Measurements from ENCODE around the gene NHS.
A peak's percentile ranks its signal among the peaks of the same experiment; 100 is the strongest.
"Not testable (repeated sequence)": the region's sequence is repeated elsewhere in the genome, so short reads cannot be mapped to it uniquely, and the experiment has no call there.

Gene NHS

DNA sequence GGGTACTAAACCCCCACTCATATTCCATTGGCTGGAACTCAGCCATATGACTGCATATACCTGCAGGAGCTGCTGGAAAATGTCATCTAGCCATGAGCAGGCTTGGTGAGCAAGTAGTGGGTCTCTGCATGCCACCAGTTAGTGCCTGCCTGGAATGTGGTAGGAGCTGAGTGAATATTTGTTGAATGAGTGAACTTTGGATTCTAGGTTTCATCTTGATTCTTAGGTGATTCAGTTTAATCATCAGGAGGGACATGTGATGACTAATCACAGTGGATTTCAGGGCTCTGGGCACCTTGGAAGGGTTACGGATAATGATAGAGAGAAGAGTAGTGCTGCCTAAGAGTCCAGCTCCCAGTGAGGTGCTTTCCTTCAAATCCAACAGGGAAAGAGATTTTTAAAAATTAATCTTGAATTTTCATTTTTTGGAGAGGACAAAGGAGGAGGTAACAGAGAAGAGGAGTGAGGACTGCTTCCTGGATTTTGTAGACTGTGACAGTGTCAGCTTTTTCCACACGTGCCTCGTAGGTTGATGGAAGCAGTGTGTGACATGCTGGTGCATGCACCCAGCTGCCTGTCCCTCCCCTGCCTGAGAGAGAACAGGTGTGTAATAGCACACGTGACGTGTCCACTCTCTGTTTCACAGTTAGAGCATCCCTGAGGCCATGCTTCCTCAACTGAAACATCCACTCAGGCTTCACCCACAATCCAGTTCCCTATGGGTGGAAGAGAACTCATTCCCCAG lies 30.4 kb downstream of the NHS start:
- DNase-seq (ENCODE audit: low spot score) = no peak

DNA sequence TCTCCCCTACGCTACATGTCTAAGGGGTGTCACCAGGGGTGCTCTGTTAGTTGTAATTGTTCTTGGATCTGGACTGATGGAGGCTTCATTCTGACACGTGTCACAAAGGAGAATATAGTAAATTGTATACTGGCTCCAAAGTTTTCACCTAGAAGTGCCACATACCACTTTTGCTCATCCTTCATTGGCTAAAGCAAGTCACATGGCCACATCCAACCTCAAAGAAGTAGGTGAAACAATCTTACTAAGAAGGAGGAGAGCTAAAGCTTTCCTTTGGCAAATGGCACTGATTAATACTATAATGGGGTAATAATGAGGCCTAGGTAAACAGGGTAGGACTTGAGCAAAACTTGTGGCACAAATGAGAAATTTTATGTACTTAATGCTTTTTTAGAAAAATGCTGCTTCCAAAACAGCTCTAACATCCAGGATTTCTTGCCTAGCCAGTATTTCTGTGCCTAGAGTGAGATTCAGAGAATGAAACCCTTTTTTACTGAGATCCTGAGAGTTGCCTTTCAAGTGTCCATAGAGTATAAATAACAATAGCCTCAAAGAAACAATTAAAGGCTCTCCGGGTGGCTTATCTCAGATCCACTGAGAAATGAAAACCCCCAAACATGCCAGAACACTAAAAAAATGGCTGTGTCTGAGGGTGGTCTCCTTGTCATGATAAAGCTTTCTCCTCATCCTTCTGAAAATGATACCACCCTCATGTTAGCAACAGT lies 34.7 kb downstream of the NHS start:
- no peak for DNase-seq (ENCODE audit: low spot score)

DNA sequence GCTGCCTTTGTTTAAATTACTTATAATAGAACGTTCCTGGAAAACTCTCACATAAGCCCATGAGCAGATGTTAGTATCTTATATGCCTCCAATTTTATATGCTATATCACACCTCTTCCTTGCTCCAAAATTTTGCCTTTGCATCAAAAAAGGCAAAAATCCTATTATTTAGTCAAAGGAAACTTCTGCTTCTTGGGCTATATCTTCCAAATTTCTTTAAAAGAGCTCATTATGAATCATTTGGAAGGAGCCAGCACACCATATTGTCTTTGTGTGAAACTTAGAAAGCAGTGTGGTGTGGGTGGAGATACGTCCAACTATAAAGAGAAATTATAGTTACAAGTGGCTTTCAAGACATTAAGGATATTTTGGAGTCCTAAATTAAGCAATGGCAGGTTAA lies 35.7 kb downstream of the NHS start:
- no peak for DNase-seq (ENCODE audit: low spot score)

DNA sequence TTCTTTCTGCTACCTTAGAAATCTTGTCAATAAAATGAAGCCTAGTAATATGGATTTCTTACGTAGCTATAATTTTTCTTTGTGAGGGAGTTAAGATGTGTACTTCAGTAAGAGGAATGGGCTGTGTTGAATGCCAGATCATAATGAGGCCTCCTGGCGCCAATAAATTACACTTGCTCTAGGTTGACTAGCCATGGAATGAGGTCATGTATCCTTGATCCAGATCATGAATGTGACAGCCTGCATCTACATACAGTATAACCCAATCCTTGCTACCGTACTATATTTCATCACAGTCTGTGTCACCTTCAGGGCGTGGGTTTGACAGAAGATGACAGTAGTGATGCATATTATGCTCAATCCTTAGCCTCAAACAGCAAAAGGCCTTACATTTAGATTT lies 36.2 kb downstream of the NHS start:
- no peak for DNase-seq (ENCODE audit: low spot score)

DNA sequence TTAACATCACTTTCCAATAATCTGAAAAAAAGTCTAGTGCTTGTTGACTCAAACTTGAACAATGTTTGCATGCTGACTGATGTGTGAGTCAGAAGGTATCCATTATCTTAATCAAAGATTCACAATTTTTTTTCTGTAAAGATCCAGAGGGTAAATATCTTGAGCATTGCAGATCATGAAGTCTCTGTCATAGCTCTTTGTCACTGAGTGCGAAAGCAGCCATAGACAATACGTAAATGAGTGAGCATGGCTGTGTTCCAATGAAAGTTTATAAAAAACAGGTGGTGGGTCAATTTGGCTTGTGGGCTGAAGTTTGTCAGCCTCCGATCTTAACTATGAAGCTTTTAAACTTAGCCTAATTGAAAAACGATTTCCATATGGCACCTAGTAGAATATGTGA lies 37.7 kb downstream of the NHS start:
- DNase-seq (ENCODE audit: low spot score) = no peak

DNA sequence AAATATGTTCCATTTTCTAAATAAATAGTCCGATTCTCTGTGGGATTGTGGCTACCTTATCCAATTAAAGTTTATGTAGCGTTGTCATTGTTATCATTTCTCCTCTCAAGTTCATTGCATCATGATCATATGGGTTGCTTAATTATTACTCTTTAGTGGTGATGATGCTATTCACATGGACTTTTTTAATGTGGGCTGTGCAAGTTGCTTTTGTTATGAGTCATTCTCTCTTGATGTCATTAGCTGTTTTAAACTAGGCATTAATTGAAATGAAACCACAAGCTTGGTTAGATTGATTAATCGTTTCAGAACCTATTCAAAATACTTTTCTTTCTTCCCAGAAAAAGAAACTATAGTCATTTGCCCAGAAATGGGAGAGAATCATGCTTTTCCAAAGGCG lies 38.2 kb downstream of the NHS start:
- peak; percentile 1 for DNase-seq (ENCODE audit: low spot score)

DNA sequence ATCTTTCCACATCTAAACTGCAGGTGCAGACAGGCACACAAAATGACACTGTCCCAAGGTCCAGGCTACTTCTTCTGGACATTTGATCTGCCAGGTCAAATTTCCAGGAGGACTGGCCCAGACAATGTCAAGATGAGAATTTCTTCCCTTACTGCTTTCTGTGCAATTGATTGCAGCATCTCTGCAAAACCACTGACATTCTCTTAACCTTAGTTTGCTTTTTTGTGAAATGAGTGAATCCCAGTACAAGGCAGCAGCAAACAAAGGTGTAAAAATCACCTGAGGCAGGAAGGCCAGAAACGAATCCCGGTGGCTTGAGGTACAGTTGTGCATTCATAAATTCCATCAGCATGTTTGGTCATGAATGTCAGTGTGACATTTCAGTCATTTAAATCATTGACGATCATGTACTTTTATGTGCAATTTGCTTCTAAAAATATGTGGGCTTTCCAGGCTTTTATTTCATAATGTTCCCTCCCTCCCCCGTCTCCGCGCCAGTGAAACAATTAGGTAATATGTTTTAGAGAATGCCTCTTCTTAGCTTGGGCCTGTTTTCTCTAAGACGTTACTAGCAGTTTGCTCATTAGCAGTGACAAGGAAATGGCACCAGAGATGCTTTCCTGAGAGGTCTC lies 39.1 kb downstream of the NHS start:
- DNase-seq (ENCODE audit: low spot score) = peak; percentile 2

DNA sequence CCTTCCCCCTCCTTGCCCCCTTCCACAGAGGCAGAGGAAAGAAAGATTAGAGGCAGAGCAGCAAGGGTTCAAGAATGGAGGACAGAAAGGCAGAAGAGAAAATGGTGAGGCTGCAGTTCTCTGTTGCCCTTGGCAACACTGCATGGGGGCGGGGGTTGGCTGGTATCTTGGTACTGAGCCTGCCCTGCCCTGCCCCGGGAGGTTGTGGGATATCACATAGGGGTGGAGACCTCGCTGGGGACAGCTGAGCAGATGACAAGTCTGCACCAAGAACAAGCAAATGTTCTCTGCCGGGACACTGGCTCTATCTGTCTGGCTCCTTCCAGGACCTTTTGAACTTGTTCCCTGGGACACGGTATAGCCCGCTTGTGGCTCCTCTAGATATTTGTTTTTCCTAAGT lies 39.8 kb downstream of the NHS start:
- DNase-seq (ENCODE audit: low spot score) = peak; percentile 1

DNA sequence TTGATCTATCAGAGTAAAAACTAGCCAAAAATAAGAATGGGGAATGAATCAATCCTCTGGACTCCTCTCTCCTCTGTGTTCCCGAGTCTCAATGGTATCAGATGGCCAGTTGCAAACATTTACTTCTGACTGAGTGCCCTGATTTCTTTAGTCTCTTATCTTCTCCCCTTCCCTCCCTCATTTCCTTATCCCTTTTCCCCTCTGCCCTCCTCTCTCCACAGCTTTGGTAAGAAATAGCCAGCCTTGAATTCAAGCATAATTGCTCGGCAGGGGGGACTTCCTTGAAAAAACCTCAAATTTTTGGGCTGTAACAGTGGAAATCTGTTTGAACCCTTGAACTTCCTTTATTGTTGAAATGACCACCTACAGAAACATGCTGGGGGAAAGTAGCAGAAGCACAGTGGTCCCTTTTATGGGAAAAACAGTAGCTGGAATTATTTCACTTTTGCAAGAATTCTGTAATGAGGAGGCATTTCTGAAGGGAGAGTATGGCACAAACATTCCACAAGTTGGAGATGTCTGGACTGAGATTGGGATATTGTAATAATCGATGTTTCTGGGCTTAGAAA lies 40.3 kb downstream of the NHS start:
- DNase-seq (ENCODE audit: low spot score) = no peak

DNA sequence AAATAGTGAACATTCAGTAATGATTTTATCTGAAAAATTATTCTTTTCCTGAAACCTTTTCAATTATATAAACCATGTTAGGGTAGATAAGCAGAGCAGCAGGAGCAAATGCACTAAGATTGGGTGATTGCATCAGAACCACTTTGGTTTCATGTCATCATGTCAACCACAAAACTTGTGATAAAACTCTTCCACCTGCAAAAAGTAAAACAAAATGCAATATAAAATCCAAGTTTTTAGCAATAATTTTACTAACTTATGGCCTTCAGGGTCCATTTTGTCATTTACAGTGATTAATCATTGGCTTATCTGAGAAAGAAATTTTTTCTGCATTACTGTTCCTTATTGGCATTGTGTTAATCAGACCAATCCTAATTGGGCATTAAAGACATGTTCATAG lies 42.4 kb downstream of the NHS start:
- DNase-seq (ENCODE audit: low spot score) = no peak

DNA sequence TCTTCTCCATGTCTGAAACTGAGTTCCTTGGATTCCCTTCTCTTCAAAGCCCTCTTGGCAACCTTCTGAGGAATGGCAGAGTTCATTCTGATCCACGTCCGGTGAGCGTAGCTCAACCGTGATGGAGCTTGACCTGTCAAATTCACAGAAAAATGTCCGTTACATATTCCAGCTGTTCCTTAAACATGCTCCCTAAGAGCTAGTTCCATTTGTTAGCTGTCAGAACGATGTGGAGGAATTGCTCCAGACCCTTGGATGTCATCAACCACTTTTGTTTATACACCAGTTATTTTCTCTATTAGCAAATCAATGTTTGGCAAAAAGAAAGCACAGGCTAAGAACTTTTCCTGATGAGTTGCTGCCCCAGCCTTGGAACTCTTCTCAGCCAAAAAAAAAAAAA lies 50.1 kb downstream of the NHS start:
- no peak for DNase-seq (ENCODE audit: low spot score)

DNA sequence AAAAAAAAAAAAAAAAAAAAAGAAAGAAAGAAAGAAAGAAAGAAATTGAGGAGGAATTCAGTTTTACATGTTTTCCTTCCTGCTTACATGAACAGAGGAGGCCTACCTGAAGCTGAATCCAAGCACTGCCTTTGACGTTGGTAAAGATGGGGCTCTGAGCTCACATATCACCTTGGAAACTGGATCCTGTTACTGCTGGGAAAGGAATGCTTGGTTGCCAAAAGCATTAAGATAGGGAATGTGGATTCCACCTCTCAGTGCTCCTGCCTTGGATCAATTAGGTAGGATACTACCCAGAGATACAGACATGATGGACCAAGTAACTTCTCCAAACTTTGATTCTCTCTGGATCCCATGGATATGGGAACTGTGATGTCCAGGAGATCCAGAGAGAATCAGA lies 50.6 kb downstream of the NHS start:
- DNase-seq (ENCODE audit: low spot score) = no peak

DNA sequence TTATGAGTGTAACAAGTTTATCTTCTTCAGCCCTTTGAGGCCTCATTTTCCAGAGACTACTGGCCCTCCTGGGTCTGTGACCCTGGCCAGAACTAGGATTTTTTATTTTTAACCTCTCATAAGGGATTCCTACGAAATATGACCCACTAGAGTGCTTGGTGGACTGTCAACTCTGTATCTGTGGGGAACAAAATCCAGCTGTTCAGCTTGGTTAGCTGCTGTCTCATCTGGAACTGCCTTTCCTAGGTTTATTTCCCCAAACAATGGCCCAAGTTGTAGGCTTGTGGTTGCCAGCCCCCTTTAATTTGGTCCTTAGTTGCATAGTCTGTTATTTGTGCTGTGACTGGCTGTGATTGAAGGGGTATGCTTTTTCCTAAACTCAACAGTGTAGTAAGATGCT lies 56.2 kb downstream of the NHS start:
- DNase-seq (ENCODE audit: low spot score) = no peak

DNA sequence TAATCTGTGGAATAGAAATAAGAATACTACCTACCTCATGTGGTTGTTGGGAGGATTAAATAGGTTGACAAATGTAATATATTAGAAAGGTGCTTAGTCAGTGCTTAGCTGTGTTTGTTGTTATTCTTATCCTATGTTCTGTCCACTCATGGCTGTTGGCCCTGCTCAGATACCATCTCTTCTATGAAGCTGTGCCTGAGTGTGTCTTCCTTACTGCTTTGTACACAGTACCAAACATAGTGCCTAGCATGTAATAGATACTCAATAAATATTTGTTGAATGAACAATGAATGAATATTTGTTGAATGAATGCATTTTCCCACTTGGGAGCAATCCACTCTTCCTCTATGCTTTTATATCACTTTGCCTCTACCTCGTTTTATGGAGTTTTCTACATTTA lies 57.2 kb downstream of the NHS start:
- DNase-seq (ENCODE audit: low spot score) = no peak

DNA sequence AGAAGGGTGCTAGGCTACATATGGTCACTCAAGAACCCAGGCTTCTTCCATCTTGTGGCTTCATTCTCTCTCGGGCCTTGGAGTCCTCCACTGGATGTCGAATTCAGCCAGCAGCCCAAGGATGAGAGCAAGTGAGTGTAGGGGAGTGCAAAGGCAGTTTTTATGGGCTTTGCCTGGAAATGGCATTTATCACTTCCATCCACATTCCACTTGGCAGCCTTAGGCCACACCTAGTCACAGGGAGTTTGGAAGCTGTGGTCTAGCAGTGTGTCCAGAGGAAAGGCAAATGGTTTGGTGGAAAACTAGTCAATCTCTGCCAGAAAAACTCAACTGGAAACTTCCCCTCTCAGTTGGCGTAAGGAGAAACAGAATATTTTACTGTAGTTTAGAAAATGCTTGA lies 59.0 kb downstream of the NHS start:
- DNase-seq (ENCODE audit: low spot score) = no peak

DNA sequence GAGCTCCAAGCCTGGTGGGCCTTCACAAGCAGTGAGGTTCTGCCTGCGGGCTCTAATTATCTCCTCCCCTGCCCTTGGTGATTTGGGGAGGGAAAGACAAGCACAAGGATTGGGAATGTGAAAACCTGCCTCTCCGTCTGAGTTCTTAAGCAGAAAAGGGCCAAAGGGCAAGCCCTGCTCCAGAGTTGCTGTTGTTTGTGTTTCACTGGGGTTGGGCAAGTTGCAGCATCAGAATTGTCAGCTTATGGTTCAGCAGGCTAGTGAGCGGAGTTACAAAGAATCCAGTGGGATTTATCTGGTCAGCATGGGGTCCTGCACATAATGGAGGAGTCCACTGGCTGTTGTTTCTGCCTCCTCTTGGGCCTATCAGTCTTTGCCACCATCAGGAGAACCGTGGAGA lies 60.5 kb downstream of the NHS start:
- no peak for DNase-seq (ENCODE audit: low spot score)

DNA sequence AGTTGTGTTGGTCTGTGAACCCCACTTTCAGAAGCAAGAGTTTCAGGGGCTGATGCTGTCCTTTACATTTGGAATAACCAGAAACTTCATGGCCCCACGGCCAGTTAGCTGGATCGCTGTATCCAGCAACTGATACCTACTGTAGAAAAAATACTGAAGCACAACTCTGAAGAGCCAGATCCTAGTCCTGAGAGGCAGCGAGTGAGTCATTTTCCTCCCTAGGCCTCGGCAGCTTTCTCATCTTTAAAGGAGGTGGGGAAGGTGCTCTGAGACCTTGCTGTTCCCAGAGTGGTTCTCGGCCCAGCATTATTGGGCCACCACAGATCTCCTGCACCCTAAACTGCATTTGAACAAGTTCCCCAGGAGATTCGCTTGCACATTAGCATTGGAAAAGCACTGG lies 63.2 kb downstream of the NHS start:
- no peak for DNase-seq (ENCODE audit: low spot score)

DNA sequence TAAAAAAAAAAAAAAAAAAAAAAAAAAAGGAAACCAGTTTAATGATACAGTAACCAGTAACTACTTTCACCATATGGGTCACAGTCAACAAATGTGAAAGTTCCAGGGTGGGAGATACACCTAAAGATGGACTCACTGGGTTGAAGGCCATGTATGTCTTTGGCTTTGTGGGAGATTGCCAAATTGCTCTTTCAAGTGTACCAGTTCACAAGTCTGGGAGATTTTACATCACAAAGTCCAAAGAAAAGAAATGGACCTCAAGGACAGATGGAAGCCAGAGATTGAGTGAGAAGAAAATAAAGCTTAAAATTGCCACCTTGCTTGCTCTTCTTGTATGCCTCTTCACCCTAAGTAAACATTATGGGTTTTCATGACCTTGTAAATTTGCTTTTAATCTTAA lies 65.3 kb downstream of the NHS start:
- DNase-seq (ENCODE audit: low spot score) = no peak

DNA sequence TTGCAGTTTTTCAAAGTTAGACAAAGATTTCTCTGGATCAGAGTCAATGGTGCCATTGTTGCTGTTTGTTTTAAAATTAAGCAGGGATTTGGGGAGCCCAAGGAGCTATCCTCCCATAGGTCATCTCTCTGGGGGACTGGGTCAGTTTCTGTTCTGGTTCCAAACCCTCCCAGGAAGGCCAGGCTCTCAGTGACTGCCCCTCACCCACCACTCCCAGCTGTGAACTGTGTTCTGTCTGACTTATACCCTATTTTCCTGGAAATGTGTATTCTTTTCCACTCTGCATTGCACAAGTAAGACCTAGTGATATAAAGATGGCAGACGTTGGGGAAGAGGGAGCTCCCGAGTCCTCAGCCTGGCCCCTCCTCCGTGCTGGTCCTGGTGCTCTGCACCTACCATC lies 65.8 kb downstream of the NHS start:
- DNase-seq (ENCODE audit: low spot score) = no peak

DNA sequence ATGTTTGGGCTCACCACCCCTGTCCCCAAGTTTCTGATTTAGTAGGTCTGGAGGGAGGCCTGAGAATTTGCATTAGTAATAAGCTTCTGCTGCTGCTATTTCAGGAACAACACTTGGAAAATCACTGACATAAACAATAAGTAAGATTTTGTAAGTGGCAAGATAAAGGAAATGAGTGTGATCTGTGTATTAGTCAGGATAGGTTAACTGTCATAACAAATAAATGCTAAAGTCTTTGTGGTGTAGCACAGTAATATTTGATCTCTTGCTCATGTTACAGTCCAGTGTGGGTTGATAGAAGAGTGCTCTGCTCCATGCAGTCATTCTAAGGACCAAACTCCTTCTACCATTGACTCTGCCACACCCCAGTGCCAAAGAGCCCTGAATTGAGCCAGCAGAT lies 67.0 kb downstream of the NHS start:
- no peak for DNase-seq (ENCODE audit: low spot score)

DNA sequence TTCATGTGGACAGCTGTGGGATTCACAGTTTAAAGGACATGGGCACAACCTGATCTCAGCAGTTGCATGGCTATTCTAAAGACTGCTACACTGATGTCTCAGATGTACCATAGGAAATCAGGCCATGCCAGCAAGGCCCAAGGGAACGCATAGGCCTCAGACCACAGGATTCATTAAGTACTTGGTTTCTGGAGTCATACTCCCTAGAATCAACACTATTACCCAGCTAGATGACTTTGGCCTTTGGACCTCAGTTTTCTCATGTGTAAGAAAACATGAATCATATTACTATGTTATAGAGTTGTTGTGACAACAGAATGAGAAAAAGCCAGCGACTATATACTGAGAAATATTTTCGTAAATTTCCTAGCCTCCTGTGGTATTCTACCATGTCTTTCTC lies 67.9 kb downstream of the NHS start:
- no peak for DNase-seq (ENCODE audit: low spot score)

DNA sequence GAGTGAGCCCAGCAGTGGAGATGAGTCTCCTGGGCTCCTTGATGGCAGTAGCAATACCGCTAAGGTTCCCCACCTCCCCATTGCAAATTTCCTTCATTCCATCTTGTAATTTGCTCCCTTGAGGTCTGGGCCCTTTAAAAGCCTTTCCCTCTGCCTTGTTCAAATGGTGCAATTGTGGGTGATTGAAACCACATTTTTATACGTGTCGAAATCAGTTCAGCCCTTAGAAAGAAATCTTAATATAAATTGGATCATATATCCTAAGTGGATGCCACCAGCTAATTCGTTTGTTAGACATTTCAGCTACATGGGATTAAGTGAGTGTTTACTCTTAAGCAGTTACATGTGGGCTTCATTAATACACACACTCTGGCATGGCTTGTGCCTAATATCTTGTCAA lies 68.6 kb downstream of the NHS start:
- DNase-seq (ENCODE audit: low spot score) = no peak

DNA sequence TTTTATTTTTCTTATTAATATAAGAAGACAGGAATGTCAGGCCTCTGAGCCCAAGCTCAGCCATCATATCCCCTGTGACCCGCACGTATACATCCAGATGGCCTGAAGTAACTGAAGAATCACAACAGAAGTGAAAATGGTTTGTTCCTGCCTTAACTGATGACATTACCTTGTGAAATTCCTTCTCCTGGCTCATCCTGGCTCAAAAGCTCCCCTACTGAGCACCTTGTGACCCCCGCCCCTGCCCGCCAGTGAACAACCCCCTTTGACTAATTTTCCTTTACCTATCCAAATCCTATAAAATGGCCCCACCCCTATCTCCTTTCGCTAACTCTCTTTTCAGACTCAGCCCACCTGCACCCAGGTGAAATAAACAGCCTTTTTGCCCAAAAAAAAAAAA lies 71.3 kb downstream of the NHS start:
- not testable (repeated sequence) for DNase-seq (ENCODE audit: low spot score)

Measured in Ammon's horn (tissue), 1 donor.